Natural killer cell treated with Interleukin-12 subunit alpha and Interleukin-12 subunit beta and Interleukin-15 and Interleukin-18, amount 100 ng/mL, for 72 hours (primary cell): ENCODE data around the gene SGIP1. TPM values are rescaled to one million over a fixed set of nuclear protein-coding genes. Genes with fewer than 3 reads are reported as not detected.
A peak's percentile ranks its signal among the peaks of the same experiment; 100 is the strongest.

Source experiments
- ATAC-seq, 2 donors: fragments of 150-1000 bp; cut with Tn5 transposase in 1 of 2; sonication (Bioruptor Pico), chemical (Tn5 transposase) in 1 of 2; 2 replicates each; pipeline ENCODE4 v1.10.0; 2021
- DNase-seq: peaks from one replicate; pipeline ENCODE4 v3.0.0; 2022; ENCODE audit warnings: low spot score
- H3K27ac Mint-ChIP-seq, 2 donors: 1 replicate in 1 of 2; 2 replicates in 1 of 2; pipeline ENCODE4 v1.8.0; 2022; ENCODE audit warnings: mixed read lengths in 2 of 2, mild to moderate bottlenecking in 1 of 2, moderate library complexity in 1 of 2
- H3K27me3 Mint-ChIP-seq, 2 donors: 1 replicate in 1 of 2; 2 replicates in 1 of 2; pipeline ENCODE4 v1.8.0; 2022; ENCODE audit warnings: mixed read lengths in 2 of 2
- H3K36me3 Mint-ChIP-seq: one replicate; pipeline ENCODE4 v1.8.0; 2022; ENCODE audit warnings: mixed read lengths
- H3K4me1 Mint-ChIP-seq, 2 donors: 1 replicate in 1 of 2; 2 replicates in 1 of 2; pipeline ENCODE4 v1.8.0; 2022; ENCODE audit warnings: low read depth in 2 of 2, mixed read lengths in 2 of 2, mild to moderate bottlenecking in 1 of 2
- H3K4me3 Mint-ChIP-seq: one replicate; pipeline ENCODE4 v1.8.0; 2022; ENCODE audit warnings: mixed read lengths
- H3K9me3 Mint-ChIP-seq: 2 replicates; pipeline ENCODE4 v1.8.0; 2022; ENCODE audit warnings: mixed read lengths
- total RNA-seq, 2 donors: library from RNA; stranded (reverse); gene quantifications; one replicate each; pipeline ENCODE4 v1.2.3, GENCODE V29; 2022

Gene SGIP1
- total RNA-seq, 2 donors from 2014 or later = not detected

GRCh38 chr1:66654643-66655042, 120.7 kb downstream of the SGIP1 start:
- Mint-ChIP-seq H3K9me3 (no peaks in the 10 kb centered on the region), H3K4me1 (no peaks in the 10 kb centered on the region), H3K27ac (no peak overlapping the region), H3K36me3 (no peaks in the 10 kb centered on the region), H3K27me3 (peaks cover 7 to 31% of the 10 kb centered on the region in 2 donors), H3K4me3 (no peak overlapping the region)
- ATAC-seq (no peak), DNase-seq (no peak)

GRCh38 chr1:66671455-66671854, 137.5 kb downstream of the SGIP1 start:
- Mint-ChIP-seq H3K4me3 (no peak overlapping the region), H3K4me1 (no peaks in the 10 kb centered on the region), H3K9me3 (peaks cover 3% of the 10 kb centered on the region), H3K36me3 (no peaks in the 10 kb centered on the region), H3K27me3 (peaks cover 9 to 12% of the 10 kb centered on the region in 2 donors), H3K27ac (no peak overlapping the region)
- no peak for ATAC-seq
- DNase-seq = no peak

- no peaks in the 10 kb centered on the region for H3K36me3 Mint-ChIP-seq
- no peak overlapping the region for H3K4me3 Mint-ChIP-seq
- peaks cover 4 to 5% of the 10 kb centered on the region in 2 donors for H3K27me3 Mint-ChIP-seq
- no peaks in the 10 kb centered on the region for H3K9me3 Mint-ChIP-seq
- H3K27ac Mint-ChIP-seq = no peak overlapping the region
- no peaks in the 10 kb centered on the region for H3K4me1 Mint-ChIP-seq
- ATAC-seq (no peak), DNase-seq (no peak)
Measured at GRCh38 chr1:66676613-66677298, 142.8 kb downstream of the SGIP1 start.

GRCh38 chr1:66678146-66678545, 144.2 kb downstream of the SGIP1 start:
- H3K27ac Mint-ChIP-seq = no peak overlapping the region
- no peaks in the 10 kb centered on the region for H3K4me1 Mint-ChIP-seq
- no peak for ATAC-seq
- peaks cover 2 to 5% of the 10 kb centered on the region in 2 donors for H3K27me3 Mint-ChIP-seq
- DNase-seq = no peak
- no peaks in the 10 kb centered on the region for H3K9me3 Mint-ChIP-seq
- no peaks in the 10 kb centered on the region for H3K36me3 Mint-ChIP-seq
- H3K4me3 Mint-ChIP-seq = no peak overlapping the region

GRCh38 chr1:66679140-66679539, 145.2 kb downstream of the SGIP1 start:
- DNase-seq = no peak
- Mint-ChIP-seq H3K4me3 (no peak overlapping the region), H3K27me3 (peaks cover 2 to 5% of the 10 kb centered on the region in 2 donors), H3K36me3 (no peaks in the 10 kb centered on the region), H3K4me1 (no peaks in the 10 kb centered on the region), H3K27ac (no peak overlapping the region), H3K9me3 (no peaks in the 10 kb centered on the region)
- ATAC-seq = no peak

GRCh38 chr1:66681686-66682085, 147.7 kb downstream of the SGIP1 start:
- no peaks in the 10 kb centered on the region for H3K9me3 Mint-ChIP-seq
- no peak overlapping the region for H3K4me3 Mint-ChIP-seq
- DNase-seq (no peak), ATAC-seq (no peak)
- no peak overlapping the region for H3K27ac Mint-ChIP-seq
- no peaks in the 10 kb centered on the region for H3K4me1 Mint-ChIP-seq
- no peaks in the 10 kb centered on the region for H3K36me3 Mint-ChIP-seq
- peaks cover 5 to 6% of the 10 kb centered on the region in 2 donors for H3K27me3 Mint-ChIP-seq

- no peaks in the 10 kb centered on the region for H3K9me3 Mint-ChIP-seq
- peak in 1 of 2 donors; percentile 43 for ATAC-seq
- no peak overlapping the region for H3K4me3 Mint-ChIP-seq
- no peaks in the 10 kb centered on the region for H3K36me3 Mint-ChIP-seq
- peaks cover 4 to 6% of the 10 kb centered on the region in 2 donors for H3K27me3 Mint-ChIP-seq
- H3K27ac Mint-ChIP-seq = no peak overlapping the region
- no peak for DNase-seq
- H3K4me1 Mint-ChIP-seq = no peaks in the 10 kb centered on the region
Measured at GRCh38 chr1:66682106-66682505, 148.2 kb downstream of the SGIP1 start.

GRCh38 chr1:66684353-66684752, 150.4 kb downstream of the SGIP1 start:
- peaks cover 6 to 10% of the 10 kb centered on the region in 2 donors for H3K27me3 Mint-ChIP-seq
- no peak overlapping the region for H3K27ac Mint-ChIP-seq
- H3K4me3 Mint-ChIP-seq = no peak overlapping the region
- H3K36me3 Mint-ChIP-seq = no peaks in the 10 kb centered on the region
- H3K9me3 Mint-ChIP-seq = no peaks in the 10 kb centered on the region
- DNase-seq (no peak), ATAC-seq (no peak)
- no peaks in the 10 kb centered on the region for H3K4me1 Mint-ChIP-seq

- Mint-ChIP-seq H3K36me3 (no peaks in the 10 kb centered on the region), H3K4me1 (no peaks in the 10 kb centered on the region), H3K27ac (no peak overlapping the region), H3K4me3 (no peak overlapping the region), H3K9me3 (no peaks in the 10 kb centered on the region), H3K27me3 (peaks cover 4 to 10% of the 10 kb centered on the region in 2 donors)
- DNase-seq = no peak
- no peak for ATAC-seq
Measured at GRCh38 chr1:66685265-66685664, 151.3 kb downstream of the SGIP1 start.

GRCh38 chr1:66685670-66686069, 151.7 kb downstream of the SGIP1 start:
- DNase-seq = no peak
- no peaks in the 10 kb centered on the region for H3K9me3 Mint-ChIP-seq
- peaks cover 4 to 10% of the 10 kb centered on the region in 2 donors for H3K27me3 Mint-ChIP-seq
- H3K4me1 Mint-ChIP-seq = no peaks in the 10 kb centered on the region
- ATAC-seq = no peak
- no peak overlapping the region for H3K4me3 Mint-ChIP-seq
- H3K36me3 Mint-ChIP-seq = no peaks in the 10 kb centered on the region
- no peak overlapping the region for H3K27ac Mint-ChIP-seq

GRCh38 chr1:66686406-66686805, 152.5 kb downstream of the SGIP1 start:
- H3K27me3 Mint-ChIP-seq = peaks cover 8 to 16% of the 10 kb centered on the region in 2 donors
- no peak for DNase-seq
- H3K27ac Mint-ChIP-seq = no peak overlapping the region
- H3K4me1 Mint-ChIP-seq = no peaks in the 10 kb centered on the region
- ATAC-seq = no peak
- H3K9me3 Mint-ChIP-seq = no peaks in the 10 kb centered on the region
- no peak overlapping the region for H3K4me3 Mint-ChIP-seq
- H3K36me3 Mint-ChIP-seq = no peaks in the 10 kb centered on the region

- H3K9me3 Mint-ChIP-seq = no peaks in the 10 kb centered on the region
- no peak for DNase-seq
- H3K4me1 Mint-ChIP-seq = peaks cover 0 to 2% of the 10 kb centered on the region in 2 donors
- H3K27me3 Mint-ChIP-seq = peaks cover 9 to 22% of the 10 kb centered on the region in 2 donors
- ATAC-seq = no peak
- H3K36me3 Mint-ChIP-seq = no peaks in the 10 kb centered on the region
- no peak overlapping the region for H3K4me3 Mint-ChIP-seq
- no peak overlapping the region for H3K27ac Mint-ChIP-seq
Measured at GRCh38 chr1:66687358-66687757, 153.4 kb downstream of the SGIP1 start.

- Mint-ChIP-seq H3K4me3 (no peak overlapping the region), H3K27me3 (peaks cover 9 to 32% of the 10 kb centered on the region in 2 donors), H3K4me1 (peaks cover 0 to 5% of the 10 kb centered on the region in 2 donors), H3K9me3 (no peaks in the 10 kb centered on the region), H3K27ac (no peak overlapping the region), H3K36me3 (no peaks in the 10 kb centered on the region)
- DNase-seq = no peak
- ATAC-seq = no peak
Measured at GRCh38 chr1:66690666-66691381, 156.9 kb downstream of the SGIP1 start.

GRCh38 chr1:66692681-66693080, 158.7 kb downstream of the SGIP1 start:
- Mint-ChIP-seq H3K36me3 (no peaks in the 10 kb centered on the region), H3K4me1 (peaks cover 0 to 5% of the 10 kb centered on the region in 2 donors), H3K9me3 (no peaks in the 10 kb centered on the region), H3K27me3 (peaks cover 9 to 25% of the 10 kb centered on the region in 2 donors), H3K27ac (no peak overlapping the region), H3K4me3 (no peak overlapping the region)
- no peak for DNase-seq
- ATAC-seq = no peak
